ENCODE measurements around the gene JPH4. TPM values are rescaled to one million over a fixed set of nuclear protein-coding genes. Genes with fewer than 3 reads are reported as not detected.

The JPH4 gene
- total RNA-seq, 2 donors from 2014 or later: 0.52 to 0.99 TPM

- intact Hi-C loops (cut with DNase I): loop anchor here (5.0 to 10.0 kb wide), 2 partner anchors 79 to 236 kb away; partner anchors contain the start of gene PABPN1
- H3K36me3 ChIP-seq (replicated peaks in 1 of 2; ENCODE audit: insufficient read depth in 1 of 2, low read depth in 2 of 2): peaks cover 0 to 13% of the 10 kb centered on the region in 2 donors
- no peak for ATAC-seq
These were observed 17.3 kb downstream of the JPH4 start for GRCh38 chr14:23561259-23561658.

GRCh38 chr14:23559926-23560520 lies 18.6 kb downstream of the JPH4 start:
- Histone ChIP-seq H3K9me3 (no peaks in the 10 kb centered on the region), H3K27me3 (no peaks in the 10 kb centered on the region), H3K27ac (no peak overlapping the region), H3K36me3 (replicated peaks in 1 of 2; ENCODE audit: insufficient read depth in 1 of 2, low read depth in 2 of 2) (peaks cover 0 to 13% of the 10 kb centered on the region in 2 donors), H3K4me1 (peaks cover 28% of the 10 kb centered on the region), H3K4me3 (no peak overlapping the region)
- DNase-seq (no peak), ATAC-seq (no peak)
- TF ChIP-seq POLR2A (IDR thresholded peaks at IDR 0.05) (no peak), CTCF (IDR thresholded peaks at IDR 0.05) (no peak)
- 75 to 92% methylated on average over 3 of the region's 3 CpGs for WGBS, 2 donors
- intact Hi-C loops (cut with DNase I): loop anchor here (5.0 to 10.0 kb wide), 3 partner anchors 78 to 235 kb away; partner anchors contain the start of gene PABPN1

More at GRCh38 chr14:23561259-23561658, 17.3 kb downstream of the JPH4 start:
- Histone ChIP-seq H3K4me3 (no peak overlapping the region), H3K4me1 (peaks cover 29% of the 10 kb centered on the region), H3K27me3 (no peaks in the 10 kb centered on the region), H3K9me3 (no peaks in the 10 kb centered on the region), H3K27ac (no peak overlapping the region)
- no peak for DNase-seq
- 92% methylated on average over 2 of the region's 2 CpGs; no CpG with 5 or more reads in 1 of the 2 donors for WGBS, 2 donors
- no peak for TF ChIP-seq POLR2A (IDR thresholded peaks at IDR 0.05)
- no peak for TF ChIP-seq CTCF (IDR thresholded peaks at IDR 0.05)

GRCh38 chr14:23559010-23559925 lies 19.3 kb downstream of the JPH4 start:
- 68% methylated on average over 21 of the region's 21 CpGs for WGBS, 2 donors
- Histone ChIP-seq H3K36me3 (replicated peaks in 1 of 2; ENCODE audit: insufficient read depth in 1 of 2, low read depth in 2 of 2) (peaks cover 0 to 13% of the 10 kb centered on the region in 2 donors), H3K27me3 (no peaks in the 10 kb centered on the region), H3K27ac (no peak overlapping the region), H3K9me3 (no peaks in the 10 kb centered on the region), H3K4me3 (no peak overlapping the region), H3K4me1 (peaks cover 28% of the 10 kb centered on the region)
- TF ChIP-seq CTCF (IDR thresholded peaks at IDR 0.05) (peak; percentile 49 to 86 (median 63)), POLR2A (IDR thresholded peaks at IDR 0.05) (no peak)
- ATAC-seq: no peak
- intact Hi-C loops (cut with DNase I): loop anchor here (5.0 kb wide), 1 partner anchor 87 kb away; no protein-coding TSS in a partner anchor
- peak in 2 of 4 donors; percentile 58 to 60 for DNase-seq

GRCh38 chr14:23558346-23559009 lies 20.1 kb downstream of the JPH4 start:
- no peak for ATAC-seq
- Histone ChIP-seq H3K27ac (no peak overlapping the region), H3K4me3 (no peak overlapping the region), H3K36me3 (replicated peaks in 1 of 2; ENCODE audit: insufficient read depth in 1 of 2, low read depth in 2 of 2) (peaks cover 0 to 10% of the 10 kb centered on the region in 2 donors), H3K9me3 (no peaks in the 10 kb centered on the region), H3K4me1 (peaks cover 28% of the 10 kb centered on the region), H3K27me3 (no peaks in the 10 kb centered on the region)
- intact Hi-C loops (cut with DNase I): loop anchor here (5.0 kb wide), 1 partner anchor 86 kb away; no protein-coding TSS in a partner anchor
- no peak for DNase-seq
- 77 to 84% methylated on average over 8 to 10 of the region's 10 CpGs for WGBS, 2 donors
- TF ChIP-seq POLR2A (IDR thresholded peaks at IDR 0.05) (no peak), CTCF (IDR thresholded peaks at IDR 0.05) (no peak)

Data from body of pancreas (tissue), 4 donors.